Medulla oblongata (tissue), 1 donor: ENCODE measurements around the gene EHMT1.
"Not testable (repeated sequence)": the region's sequence is repeated elsewhere in the genome, so short reads cannot be mapped to it uniquely, and the experiment has no call there.

Experiments used
- DNase-seq: peaks from one replicate; pipeline ENCODE4 v3.0.0-alpha.2; 2015; ENCODE audit errors: extremely low spot score

EHMT1 gene

GRCh38 chr9:137804908-137805630 lies 186.3 kb downstream of the EHMT1 start:
- no peak for DNase-seq

- DNase-seq = no peak
These were observed 189.2 kb downstream of the EHMT1 start for GRCh38 chr9:137807721-137808703.

- no peak for DNase-seq
These were observed 190.3 kb downstream of the EHMT1 start for GRCh38 chr9:137809040-137809576.

- DNase-seq = not testable (repeated sequence)
These were observed 191.1 kb downstream of the EHMT1 start for GRCh38 chr9:137809726-137810450.

- no peak for DNase-seq
These were observed 192.6 kb downstream of the EHMT1 start for GRCh38 chr9:137811283-137811870.

- no peak for DNase-seq
These were observed 193.7 kb downstream of the EHMT1 start for GRCh38 chr9:137812356-137813023.

- DNase-seq = no peak
These were observed 194.4 kb downstream of the EHMT1 start for GRCh38 chr9:137813167-137813566.

GRCh38 chr9:137813651-137814415 lies 195.0 kb downstream of the EHMT1 start:
- no peak for DNase-seq

- no peak for DNase-seq
These were observed 195.6 kb downstream of the EHMT1 start for GRCh38 chr9:137814436-137814835.

- no peak for DNase-seq
These were observed 196.0 kb downstream of the EHMT1 start for GRCh38 chr9:137814841-137815240.

GRCh38 chr9:137815256-137816255 lies 196.8 kb downstream of the EHMT1 start:
- DNase-seq = no peak

- no peak for DNase-seq
These were observed 197.9 kb downstream of the EHMT1 start for GRCh38 chr9:137816531-137817235.

- DNase-seq = no peak
These were observed 198.7 kb downstream of the EHMT1 start for GRCh38 chr9:137817236-137818200.

- no peak for DNase-seq
These were observed 199.5 kb downstream of the EHMT1 start for GRCh38 chr9:137818286-137818685.

- DNase-seq = peak; percentile 30
These were observed 201.5 kb downstream of the EHMT1 start for GRCh38 chr9:137820161-137820855.
